BE2C (cell line): ENCODE data around the gene SPTBN5.

Experiments
- DNase-seq: peaks from one replicate; pipeline ENCODE4 v3.0.0-alpha.2; 2020
- H3K27me3 ChIP-seq: fragments of 250-450 bp; sonication (Bioruptor Pico); 2 replicates; pipeline ENCODE4 v1.5.1; 2020; ENCODE audit warnings: mild to moderate bottlenecking
- H3K36me3 ChIP-seq: fragments of 250-450 bp; sonication (Bioruptor Pico); 2 replicates; pipeline ENCODE4 v1.5.1; 2020; ENCODE audit warnings: mild to moderate bottlenecking
- H3K4me1 ChIP-seq: fragments of 250-450 bp; sonication (Bioruptor Pico); 2 replicates; pipeline ENCODE4 v1.5.1; 2020
- H3K4me3 ChIP-seq: 2 replicates; pipeline ENCODE4 v1.5.1; 2011; ENCODE audit warnings: low read depth, low read length
- H3K9me3 ChIP-seq: fragments of 250-450 bp; sonication (Bioruptor Pico); 2 replicates; pipeline ENCODE4 v1.5.1; 2020
- TF ChIP-seq, protein P1 (sequence below): IDR thresholded peaks from 2 replicates; pipeline ENCODE4 v1.5.1; 2012; ENCODE audit warnings: mild to moderate bottlenecking, low read depth, low read length

The SPTBN5 gene

DNA sequence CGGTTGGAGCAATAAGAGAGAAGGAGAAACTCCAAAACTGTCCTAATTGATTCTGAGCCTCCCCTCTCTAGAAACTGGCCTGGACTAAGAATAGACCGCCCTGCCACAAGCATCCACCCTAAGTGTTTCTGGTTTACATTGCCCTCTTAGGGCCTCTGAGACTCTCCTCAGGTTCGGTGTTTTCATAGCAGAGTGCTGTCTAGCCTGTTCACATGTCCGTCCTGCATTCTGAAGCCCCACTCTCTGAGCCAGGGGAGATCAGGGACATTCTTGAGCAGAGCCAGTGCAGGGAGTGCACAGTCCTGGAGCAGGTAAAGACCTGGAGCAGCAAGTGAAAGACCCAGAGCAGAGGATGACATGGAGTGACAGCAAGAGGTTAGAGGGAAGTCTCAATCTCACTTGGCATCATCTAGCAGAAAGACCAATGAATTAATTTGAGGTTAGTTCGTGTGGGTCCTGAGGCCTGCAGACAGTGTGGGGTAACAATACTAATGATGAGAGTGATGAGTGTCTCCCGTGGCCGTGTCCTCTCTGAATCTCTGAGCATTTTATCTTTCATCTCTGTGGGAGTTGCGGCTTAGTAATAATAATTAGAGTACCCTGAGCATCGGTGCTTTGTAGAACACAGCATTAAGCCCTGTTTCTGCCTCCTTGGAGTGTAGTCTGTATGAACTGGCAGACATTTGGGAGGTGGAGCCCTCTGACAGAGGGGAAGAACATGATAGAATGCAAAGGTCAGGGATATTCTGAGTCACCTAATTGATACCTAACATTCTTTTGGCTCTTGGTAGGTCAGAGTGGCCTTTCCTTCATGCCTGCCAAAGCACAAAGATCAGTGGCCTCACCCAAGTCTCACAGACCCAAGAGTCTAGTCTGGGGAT is 95.0 kb downstream of the SPTBN5 start:
- peaks cover 3% of the 10 kb centered on the region; the same call in 1 of the 2 replicates for H3K36me3 ChIP-seq

More for the DNA sequence above, 95.0 kb downstream of the SPTBN5 start:
- H3K4me3 ChIP-seq, result no peak overlapping the region
- no peak for DNase-seq
- no peaks in the 10 kb centered on the region for H3K4me1 ChIP-seq
- no peaks in the 10 kb centered on the region for H3K9me3 ChIP-seq
- TF ChIP-seq, protein P1, sequence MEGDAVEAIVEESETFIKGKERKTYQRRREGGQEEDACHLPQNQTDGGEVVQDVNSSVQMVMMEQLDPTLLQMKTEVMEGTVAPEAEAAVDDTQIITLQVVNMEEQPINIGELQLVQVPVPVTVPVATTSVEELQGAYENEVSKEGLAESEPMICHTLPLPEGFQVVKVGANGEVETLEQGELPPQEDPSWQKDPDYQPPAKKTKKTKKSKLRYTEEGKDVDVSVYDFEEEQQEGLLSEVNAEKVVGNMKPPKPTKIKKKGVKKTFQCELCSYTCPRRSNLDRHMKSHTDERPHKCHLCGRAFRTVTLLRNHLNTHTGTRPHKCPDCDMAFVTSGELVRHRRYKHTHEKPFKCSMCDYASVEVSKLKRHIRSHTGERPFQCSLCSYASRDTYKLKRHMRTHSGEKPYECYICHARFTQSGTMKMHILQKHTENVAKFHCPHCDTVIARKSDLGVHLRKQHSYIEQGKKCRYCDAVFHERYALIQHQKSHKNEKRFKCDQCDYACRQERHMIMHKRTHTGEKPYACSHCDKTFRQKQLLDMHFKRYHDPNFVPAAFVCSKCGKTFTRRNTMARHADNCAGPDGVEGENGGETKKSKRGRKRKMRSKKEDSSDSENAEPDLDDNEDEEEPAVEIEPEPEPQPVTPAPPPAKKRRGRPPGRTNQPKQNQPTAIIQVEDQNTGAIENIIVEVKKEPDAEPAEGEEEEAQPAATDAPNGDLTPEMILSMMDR, result no peak
- no peaks in the 10 kb centered on the region for H3K27me3 ChIP-seq
